DMS153 treated with DMSO at 0.1 percent for 48 hours (cell line): ENCODE results near the gene PLCL2.

Experiments used
- DNase-seq: peaks from one replicate; lab custom pipeline; 2025; ENCODE audit not compliant: unreplicated experiment; lab: John Stamatoyannopoulos, UW

PLCL2 gene

GRCh38 chr3:16864610-16865313 lies 20.0 kb upstream of the PLCL2 start:
- DNase-seq, result no peak

- no peak for DNase-seq
These were observed 19.4 kb upstream of the PLCL2 start for GRCh38 chr3:16865335-16865734.

- DNase-seq, result no peak
These were observed 18.2 kb upstream of the PLCL2 start for GRCh38 chr3:16866571-16866970.

- DNase-seq, result no peak
These were observed 16.2 kb upstream of the PLCL2 start for GRCh38 chr3:16868513-16868912.

GRCh38 chr3:16869261-16870005 lies 15.3 kb upstream of the PLCL2 start:
- no peak for DNase-seq

GRCh38 chr3:16871915-16872842 lies 12.6 kb upstream of the PLCL2 start:
- no peak for DNase-seq

GRCh38 chr3:16873872-16874271 lies 10.9 kb upstream of the PLCL2 start:
- no peak for DNase-seq

GRCh38 chr3:16875876-16876550 lies 8.7 kb upstream of the PLCL2 start:
- no peak for DNase-seq

GRCh38 chr3:16877505-16877904 lies 7.2 kb upstream of the PLCL2 start:
- DNase-seq, result no peak

GRCh38 chr3:16877911-16878310 lies 6.8 kb upstream of the PLCL2 start:
- DNase-seq, result no peak

GRCh38 chr3:16881896-16882630 lies 2.7 kb upstream of the PLCL2 start:
- no peak for DNase-seq

- DNase-seq, result no peak
These were observed 1.6 kb upstream of the PLCL2 start for GRCh38 chr3:16883057-16883722.

- no peak for DNase-seq
These were observed 1.1 kb upstream of the PLCL2 start for GRCh38 chr3:16883723-16884083.

GRCh38 chr3:16884084-16884747 lies 539 bp upstream of the PLCL2 start:
- DNase-seq, result no peak

GRCh38 chr3:16885593-16886302 lies 993 bp downstream of the PLCL2 start:
- DNase-seq, result no peak

GRCh38 chr3:16886303-16886683 lies 1.5 kb downstream of the PLCL2 start:
- no peak for DNase-seq

- no peak for DNase-seq
These were observed 2.4 kb downstream of the PLCL2 start for GRCh38 chr3:16887130-16887529.

GRCh38 chr3:16888356-16888755 lies 3.6 kb downstream of the PLCL2 start:
- DNase-seq, result no peak
